Mesodermal cell (in vitro differentiated cells): Measurements from ENCODE around the gene KIF22. TPM values are rescaled to one million over a fixed set of nuclear protein-coding genes. Genes with fewer than 3 reads are reported as not detected.
"Not testable (repeated sequence)": the region's sequence is repeated elsewhere in the genome, so short reads cannot be mapped to it uniquely, and the experiment has no call there.

Source experiments
- H3K27ac ChIP-seq: 2 replicates; pipeline ENCODE4 v1.7.0; 2013; ENCODE audit warnings: mild to moderate bottlenecking, low read depth, low read length, moderate library complexity; ENCODE audit not compliant: severe bottlenecking
- H3K36me3 ChIP-seq: 2 replicates; pipeline ENCODE4 v1.7.1; 2013; ENCODE audit warnings: mild to moderate bottlenecking, low read length, moderate library complexity; ENCODE audit not compliant: control insufficient read depth, insufficient read depth
- H3K4me1 ChIP-seq: one replicate; pipeline ENCODE4 v1.7.1; 2013; ENCODE audit warnings: mild to moderate bottlenecking, low read length; ENCODE audit not compliant: insufficient read depth, control insufficient read depth, poor library complexity, severe bottlenecking
- H3K4me3 ChIP-seq: 2 replicates; pipeline ENCODE4 v1.7.0; 2013; ENCODE audit warnings: low read length, control low read depth, mild to moderate bottlenecking; ENCODE audit not compliant: insufficient read depth, poor library complexity, severe bottlenecking; ENCODE audit errors: extremely low read depth
- H3K9me3 ChIP-seq: 2 replicates; pipeline ENCODE4 v1.7.1; 2013; ENCODE audit warnings: mild to moderate bottlenecking, low read length, moderate library complexity; ENCODE audit not compliant: control insufficient read depth
- WGBS, 2 experiments: methylation state at CpG; one replicate each; pipeline ENCODE4 v1.1.5; 2013; ENCODE audit warnings: missing lambda C conversion rate in 2 of 2; ENCODE audit not compliant: insufficient coverage in 2 of 2; 5-methylcytosine and 5-hydroxymethylcytosine counted together
- polyA plus RNA-seq, 2 experiments: library from polyadenylated mRNA; stranded (reverse); fragments of 50-300 nt; gene quantifications; one replicate each; pipeline ENCODE4 v1.2.3, GENCODE V29; 2013

KIF22 gene
- polyA plus RNA-seq (2013, experiment 1 of 2): 88.2 TPM
- 82.6 TPM for polyA plus RNA-seq (2013, experiment 2 of 2)

DNA sequence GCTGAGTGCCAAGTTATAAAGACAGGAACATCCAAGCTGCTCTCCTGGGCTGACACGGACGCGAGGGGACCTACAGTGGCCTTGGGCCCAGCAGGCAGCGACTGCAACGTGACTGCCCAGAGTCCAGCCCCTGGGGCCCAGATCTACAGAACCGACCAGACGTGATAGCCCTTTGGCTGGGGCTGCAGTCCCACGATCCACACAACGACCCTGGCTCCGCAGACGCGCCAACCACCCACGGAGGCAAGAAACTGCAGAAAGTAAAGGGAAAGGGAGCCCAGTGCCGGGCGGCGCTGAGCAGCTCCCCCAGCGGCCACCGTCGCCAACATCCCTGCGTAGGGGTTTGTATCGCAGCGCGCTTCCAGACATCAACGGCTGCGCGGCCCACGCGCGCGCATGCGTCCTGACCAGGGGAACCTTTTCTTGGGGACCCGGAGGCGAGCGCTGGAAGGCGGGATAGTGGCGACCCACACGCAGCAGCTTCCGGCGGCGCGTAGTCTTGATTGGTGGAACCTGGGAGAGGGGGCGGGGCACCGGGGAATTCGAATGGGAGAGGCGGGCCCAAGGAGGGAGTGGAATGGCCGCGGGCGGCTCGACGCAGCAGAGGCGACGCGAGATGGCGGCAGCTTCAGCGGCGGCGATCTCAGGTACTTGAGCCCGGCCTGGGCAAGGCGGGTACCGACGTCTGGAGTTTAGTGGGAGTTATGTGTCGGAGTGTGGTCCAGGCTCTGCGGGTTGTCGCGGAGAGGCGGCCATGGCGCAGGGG, at the start of gene KIF22:
KIF22 (plus strand) TSS at position 569 of the 766 bp plus-strand sequence; CDS start at position 578, 9 bp downstream.
- H3K9me3 ChIP-seq: no peaks in the 10 kb centered on the region
- peak within 1 kb of the TSS; percentile 72 for H3K27ac ChIP-seq
- H3K4me3 ChIP-seq: peak within 1 kb of the TSS; percentile 98
- H3K4me1 ChIP-seq: peaks cover 15% of the 10 kb centered on the region
- H3K36me3 ChIP-seq: peaks cover 26% of the 10 kb centered on the region
- 2 to 3% methylated on average over 56 to 64 of the region's 67 CpGs for WGBS, 2 experiments

DNA sequence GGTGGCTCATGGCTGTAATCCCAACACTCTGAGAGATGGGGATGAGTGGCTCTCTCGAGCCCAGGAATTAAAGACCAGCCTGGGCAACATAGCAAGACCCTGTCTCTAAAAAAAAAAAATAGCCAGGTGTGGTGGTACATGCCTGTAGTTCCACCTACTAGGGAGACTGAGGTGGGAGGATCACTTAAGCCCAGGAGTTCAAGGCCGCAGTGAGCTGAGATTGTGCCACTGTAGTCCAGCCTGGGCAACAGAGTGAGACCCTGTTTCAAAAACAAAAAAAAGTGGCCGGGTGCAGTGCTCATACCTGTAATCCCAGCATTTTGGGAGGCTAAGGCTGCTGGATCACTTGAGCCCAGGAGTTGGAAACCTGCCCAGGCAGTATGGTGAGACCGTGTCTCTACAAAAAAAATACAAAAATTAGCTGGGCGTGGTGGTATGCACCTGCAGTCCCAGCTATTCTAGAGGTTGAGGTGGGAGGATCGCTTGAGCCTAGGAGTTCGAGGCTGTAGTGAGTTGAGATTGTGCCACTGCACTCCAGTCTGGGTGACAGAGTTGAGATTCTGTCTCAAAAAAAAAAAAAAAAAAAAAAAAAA, 47.8 kb upstream of the KIF22 start:
- 90 to 94% methylated on average over 5 of the region's 7 CpGs for WGBS, 2 experiments
- Histone ChIP-seq H3K4me3 (no peak overlapping the region), H3K36me3 (no peaks in the 10 kb centered on the region), H3K4me1 (no peaks in the 10 kb centered on the region), H3K9me3 (no peaks in the 10 kb centered on the region), H3K27ac (no peak overlapping the region)

DNA sequence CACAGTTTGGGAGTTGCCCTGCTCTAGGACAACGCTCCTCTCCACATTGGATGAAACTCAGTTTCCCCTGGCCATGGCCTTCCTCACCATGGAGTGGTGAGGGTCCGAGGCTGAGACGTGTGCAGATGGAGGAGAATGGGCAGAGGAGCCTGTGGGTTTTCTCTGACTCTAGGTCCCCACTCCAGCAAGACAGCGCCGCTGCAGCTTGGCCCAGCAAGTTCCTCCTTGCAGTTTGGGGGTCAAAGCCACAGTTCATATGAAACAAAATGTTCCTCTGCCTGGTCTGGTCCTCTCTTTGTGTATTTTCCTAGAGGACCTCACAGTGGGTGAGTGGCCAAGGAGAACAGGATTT, 47.1 kb upstream of the KIF22 start:
- Histone ChIP-seq H3K4me1 (no peaks in the 10 kb centered on the region), H3K9me3 (no peaks in the 10 kb centered on the region)
- 89 to 96% methylated on average over 5 of the region's 5 CpGs for WGBS, 2 experiments

GRCh38 chr16:29743827-29744531, 46.6 kb upstream of the KIF22 start:
- no peak overlapping the region for H3K27ac ChIP-seq
- WGBS, 2 experiments: 91 to 94% methylated on average over 16 to 17 of the region's 21 CpGs
- no peak overlapping the region for H3K4me3 ChIP-seq
- H3K4me1 ChIP-seq: no peaks in the 10 kb centered on the region
- no peaks in the 10 kb centered on the region for H3K9me3 ChIP-seq
- H3K36me3 ChIP-seq: no peaks in the 10 kb centered on the region

More for the DNA sequence above, 47.1 kb upstream of the KIF22 start:
- Histone ChIP-seq H3K27ac (no peak overlapping the region), H3K36me3 (no peaks in the 10 kb centered on the region), H3K4me3 (no peak overlapping the region)

DNA sequence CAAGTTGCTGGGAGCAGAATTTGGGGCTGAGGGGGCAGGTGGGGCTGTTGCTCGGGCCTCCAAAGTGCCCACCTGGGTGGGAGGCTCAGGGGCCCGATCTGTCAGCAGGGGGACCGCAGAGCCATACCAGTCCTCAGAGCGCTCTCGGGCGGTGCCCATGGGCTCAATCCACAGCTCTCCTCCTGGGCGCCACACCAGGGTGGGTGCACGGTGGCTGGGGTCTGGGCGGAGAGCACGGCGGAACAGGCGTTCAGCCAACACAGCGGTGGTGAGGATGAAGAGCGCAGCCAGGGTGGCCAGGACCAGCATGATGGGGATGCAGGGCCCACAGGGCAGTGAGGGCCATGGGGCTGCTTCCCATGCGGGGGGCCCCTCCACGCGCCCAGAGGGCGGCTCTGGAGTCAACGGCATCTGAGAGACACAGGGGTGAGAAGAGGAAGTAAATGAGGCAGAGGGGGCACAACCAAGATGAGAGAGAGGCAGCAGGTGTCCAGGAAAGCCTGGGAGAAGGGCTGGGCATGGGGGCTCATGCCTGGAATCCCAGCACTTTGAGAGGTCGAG, 45.9 kb upstream of the KIF22 start:
- H3K4me1 ChIP-seq: no peaks in the 10 kb centered on the region
- 91 to 94% methylated on average over 17 to 20 of the region's 20 CpGs for WGBS, 2 experiments
- H3K9me3 ChIP-seq: no peaks in the 10 kb centered on the region
- H3K4me3 ChIP-seq: no peak overlapping the region
- H3K36me3 ChIP-seq: no peaks in the 10 kb centered on the region
- H3K27ac ChIP-seq: no peak overlapping the region

- Histone ChIP-seq H3K4me1 (no peaks in the 10 kb centered on the region), H3K36me3 (no peaks in the 10 kb centered on the region), H3K4me3 (no peak overlapping the region), H3K9me3 (no peaks in the 10 kb centered on the region), H3K27ac (no peak overlapping the region)
- 80 to 81% methylated on average over 13 of the region's 16 CpGs for WGBS, 2 experiments
These were observed 45.3 kb upstream of the KIF22 start for GRCh38 chr16:29745121-29745852.

- no peak within 1 kb of the TSS for H3K4me3 ChIP-seq
- 80 to 95% methylated on average over 6 to 12 of the region's 12 CpGs for WGBS, 2 experiments
- H3K4me1 ChIP-seq: no peaks in the 10 kb centered on the region
- H3K27ac ChIP-seq: no peak within 1 kb of the TSS
- H3K36me3 ChIP-seq: no peaks in the 10 kb centered on the region
- H3K9me3 ChIP-seq: no peaks in the 10 kb centered on the region
These were observed 44.7 kb upstream of the KIF22 start, which contains the start of gene C16orf54 for GRCh38 chr16:29745853-29746345. TSS of gene C16orf54 (minus strand) at chr16:29745990. CDS start at chr16:29744951, 1,039 bp downstream.

DNA sequence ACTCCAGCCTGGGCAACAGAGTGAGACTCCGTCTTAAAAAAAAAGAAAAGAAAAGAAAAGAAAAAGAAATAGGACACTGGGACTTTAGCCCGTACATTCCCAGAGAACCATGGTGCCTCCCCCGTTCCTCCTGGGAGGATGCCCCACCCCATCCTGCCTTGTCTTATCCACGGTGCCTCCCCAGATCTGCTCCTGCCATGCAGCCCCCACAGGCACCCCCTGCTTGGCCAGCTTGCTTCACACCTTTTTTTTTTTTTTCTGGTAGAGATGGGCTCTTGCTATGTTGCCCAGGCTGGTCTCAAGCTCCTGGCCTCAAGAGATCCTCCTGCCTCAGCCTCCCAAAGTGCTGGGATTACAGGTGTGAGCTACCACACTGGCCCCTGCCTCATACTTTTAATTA, 44.0 kb upstream of the KIF22 start:
- not testable (repeated sequence) for H3K36me3 ChIP-seq, H3K9me3 ChIP-seq, H3K4me3 ChIP-seq, H3K4me1 ChIP-seq, H3K27ac ChIP-seq
- WGBS, 2 experiments: 67 to 93% methylated on average over 1 to 3 of the region's 4 CpGs

DNA sequence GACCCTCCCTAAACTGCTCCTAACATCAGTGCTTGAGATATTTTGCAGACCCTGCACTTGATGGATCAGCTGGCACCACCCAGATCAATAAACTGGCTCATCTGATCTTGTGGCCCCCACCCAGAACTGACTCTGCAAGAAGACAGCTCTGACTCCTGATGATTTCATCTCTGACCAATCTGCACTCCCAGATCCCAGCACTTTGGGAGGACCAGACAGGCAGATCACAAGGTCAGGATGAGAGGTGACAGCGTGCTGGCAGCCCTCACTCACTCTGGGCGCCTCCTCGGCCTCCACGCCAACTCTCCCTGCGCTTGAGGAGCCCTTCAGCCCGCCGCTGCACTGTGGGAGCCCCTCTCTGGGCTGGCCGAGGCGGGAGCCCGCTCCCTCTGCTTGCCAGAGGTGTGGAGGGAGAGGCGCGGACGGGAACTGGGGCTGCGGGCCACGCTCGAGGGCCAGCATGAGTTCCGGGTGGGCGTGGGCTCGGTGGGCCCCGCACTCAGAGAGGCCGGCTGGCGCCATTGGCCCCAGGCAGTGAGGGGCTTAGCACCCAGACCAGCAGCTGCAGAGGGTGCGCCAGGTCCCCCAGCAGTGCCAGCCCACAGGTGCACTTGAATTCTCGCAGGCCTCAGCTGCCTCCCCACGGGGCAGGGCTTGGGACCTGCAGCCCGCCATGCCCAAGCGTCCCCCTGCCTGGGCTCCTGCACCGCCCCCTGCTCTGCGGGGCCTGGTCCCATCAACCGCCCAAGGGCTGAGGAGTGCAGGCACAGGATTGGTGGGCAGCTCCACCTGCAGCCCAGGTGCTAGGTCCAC, 42.4 kb upstream of the KIF22 start:
- Histone ChIP-seq H3K4me3 (no peak overlapping the region), H3K27ac (no peak overlapping the region), H3K4me1 (no peaks in the 10 kb centered on the region), H3K9me3 (no peaks in the 10 kb centered on the region), H3K36me3 (no peaks in the 10 kb centered on the region)
- WGBS, 2 experiments: 92 to 94% methylated on average over 18 to 27 of the region's 30 CpGs
